Measurements from ENCODE around the gene INSRR. TPM values are rescaled to one million over a fixed set of nuclear protein-coding genes. Genes with fewer than 3 reads are reported as not detected.
A peak's percentile ranks its signal among the peaks of the same experiment; 100 is the strongest.

The INSRR gene
- total and polyA plus RNA-seq, 10 donors = under 0.01 to 0.09 (median 0.09) TPM; not detected in 6

GRCh38 chr1:156794506-156795373 lies 64.2 kb downstream of the INSRR start:
- Histone ChIP-seq H3K36me3 (peaks cover 2 to 100% (median 92%) of the 10 kb centered on the region in 6 donors), H3K9me3 (no peaks in the 10 kb centered on the region), H3K27ac (peak overlapping the region in 3 of 8 donors; percentile 17 to 59 (median 37)), H3K4me3 (no peak overlapping the region), H3K4me1 (peaks cover 0 to 29% (median 14%) of the 10 kb centered on the region in 6 donors), H3K27me3 (replicated peaks in 1 of 7) (no peaks in the 10 kb centered on the region)
- DNase-seq = no peak
- intact Hi-C loops (cut with DNase I; ENCODE audit: low total_unique reads) = no loop called here
- WGBS, 5 donors = 72 to 78% (median 73%) methylated on average over 7 of the region's 7 CpGs
- TF ChIP-seq POLR2AphosphoS5 (IDR thresholded peaks at IDR 0.05) (no peak), POLR2A (IDR thresholded peaks at IDR 0.05) (no peak), CTCF (IDR thresholded peaks at IDR 0.05 in 8 of 11, conservative IDR thresholded peaks at IDR 0.05 in 3 of 11) (no peak)

Other genes with a start within 250 kb of the INSRR start
- 1 to 10 TPM in 1 of 7 donors, under 1 TPM in 2, not detected in 4; 0.20 to 1.1 (median 0.46) TPM for gene HAPLN2, start 239.7 kb downstream of the INSRR start, total RNA-seq
- gene HAPLN2, start 239.7 kb downstream of the INSRR start, polyA plus RNA-seq = under 1 TPM; 0.22 to 0.80 (median 0.27) TPM
- gene BCAN, start 217.0 kb downstream of the INSRR start, total RNA-seq = not detected
- under 1 TPM in 2 of 3 donors, not detected in 1; 0.10 to 0.11 TPM for gene BCAN, start 217.0 kb downstream of the INSRR start, polyA plus RNA-seq
- gene NES, start 181.7 kb downstream of the INSRR start, total RNA-seq = 100 to 1,000 TPM in 2 of 7 donors, 10 to 100 TPM in 5; 36.0 to 146 (median 58.3) TPM
- 10 to 100 TPM in 1 of 3 donors, 1 to 10 TPM in 2; 4.3 to 39.5 (median 6.7) TPM for gene NES, start 181.7 kb downstream of the INSRR start, polyA plus RNA-seq
- 10 to 100 TPM in 1 of 7 donors, 1 to 10 TPM in 6; 1.2 to 13.1 (median 3.8) TPM for gene CRABP2, start 153.5 kb downstream of the INSRR start, total RNA-seq
- gene CRABP2, start 153.5 kb downstream of the INSRR start, polyA plus RNA-seq = 1 to 10 TPM; 1.2 to 5.3 (median 1.8) TPM
- gene METTL25B, start 130.6 kb downstream of the INSRR start, total RNA-seq = 10 to 100 TPM; 23.2 to 41.1 (median 32.4) TPM
- 10 to 100 TPM; 33.0 to 43.8 (median 42.9) TPM for gene METTL25B, start 130.6 kb downstream of the INSRR start, polyA plus RNA-seq
- 10 to 100 TPM; 24.0 to 46.7 (median 33.8) TPM for gene ISG20L2, start 130.4 kb downstream of the INSRR start, total RNA-seq
- 10 to 100 TPM in 1 of 3 donors, 1 to 10 TPM in 2; 6.6 to 14.4 (median 9.8) TPM for gene ISG20L2, start 130.4 kb downstream of the INSRR start, polyA plus RNA-seq
- gene MRPL24, start 118.0 kb downstream of the INSRR start, total RNA-seq = 10 to 100 TPM; 15.2 to 45.3 (median 37.3) TPM
- gene MRPL24, start 118.0 kb downstream of the INSRR start, polyA plus RNA-seq = 10 to 100 TPM; 64.8 to 83.5 (median 82.8) TPM
- gene HDGF, start 107.4 kb downstream of the INSRR start, total RNA-seq = 100 to 1,000 TPM in 4 of 7 donors, 10 to 100 TPM in 3; 80.9 to 143 (median 110) TPM
- gene HDGF, start 107.4 kb downstream of the INSRR start, polyA plus RNA-seq = 100 to 1,000 TPM in 1 of 3 donors, 10 to 100 TPM in 2; 48.8 to 100 (median 66.0) TPM
- 10 to 100 TPM; 45.4 to 64.6 (median 57.9) TPM for gene PRCC, start 91.6 kb downstream of the INSRR start, total RNA-seq
- gene PRCC, start 91.6 kb downstream of the INSRR start, polyA plus RNA-seq = 10 to 100 TPM; 39.1 to 55.9 (median 52.5) TPM
- gene SH2D2A, start 42.3 kb downstream of the INSRR start, total RNA-seq = 10 to 100 TPM; 10.4 to 22.1 (median 15.1) TPM
- gene SH2D2A, start 42.3 kb downstream of the INSRR start, polyA plus RNA-seq = 1 to 10 TPM; 3.6 to 5.6 (median 5.2) TPM
- gene NTRK1, start 1.7 kb upstream of the INSRR start, total RNA-seq = 1 to 10 TPM in 1 of 7 donors, under 1 TPM in 3, not detected in 3; 0.18 to 1.4 (median 0.48) TPM
- under 1 TPM in 2 of 3 donors, not detected in 1; 0.09 to 0.22 TPM for gene NTRK1, start 1.7 kb upstream of the INSRR start, polyA plus RNA-seq
- 10 to 100 TPM; 16.1 to 28.3 (median 24.2) TPM for gene PEAR1, start 34.6 kb upstream of the INSRR start, total RNA-seq
- gene PEAR1, start 34.6 kb upstream of the INSRR start, polyA plus RNA-seq = 1 to 10 TPM; 1.4 to 6.2 (median 2.6) TPM
- under 1 TPM in 3 of 7 donors, not detected in 4; 0.13 to 0.47 (median 0.23) TPM for gene LRRC71, start 61.5 kb upstream of the INSRR start, total RNA-seq
- gene LRRC71, start 61.5 kb upstream of the INSRR start, polyA plus RNA-seq = under 1 TPM; 0.03 to 0.51 (median 0.43) TPM
- 10 to 100 TPM; 28.4 to 65.3 (median 45.5) TPM for gene ARHGEF11, start 186.6 kb upstream of the INSRR start, total RNA-seq
- gene ARHGEF11, start 186.6 kb upstream of the INSRR start, polyA plus RNA-seq = 10 to 100 TPM in 1 of 3 donors, 1 to 10 TPM in 2; 3.4 to 10.2 (median 3.4) TPM
- not detected for gene ETV3L, start 240.7 kb upstream of the INSRR start, total RNA-seq
- gene ETV3L, start 240.7 kb upstream of the INSRR start, polyA plus RNA-seq = not detected